WI38 (cell line): ENCODE results near the gene MTREX.

ENCODE experiments used
- H3K4me3 ChIP-seq: 2 replicates; pipeline ENCODE4 v1.5.1; 2011; ENCODE audit warnings: low read depth, mild to moderate bottlenecking, control low read depth, low read length
- TF ChIP-seq, protein P1 (sequence below): IDR thresholded peaks from 2 replicates; pipeline ENCODE4 v1.5.1; 2012; ENCODE audit warnings: low read depth, mild to moderate bottlenecking, control low read depth, low read length

Gene MTREX

DNA sequence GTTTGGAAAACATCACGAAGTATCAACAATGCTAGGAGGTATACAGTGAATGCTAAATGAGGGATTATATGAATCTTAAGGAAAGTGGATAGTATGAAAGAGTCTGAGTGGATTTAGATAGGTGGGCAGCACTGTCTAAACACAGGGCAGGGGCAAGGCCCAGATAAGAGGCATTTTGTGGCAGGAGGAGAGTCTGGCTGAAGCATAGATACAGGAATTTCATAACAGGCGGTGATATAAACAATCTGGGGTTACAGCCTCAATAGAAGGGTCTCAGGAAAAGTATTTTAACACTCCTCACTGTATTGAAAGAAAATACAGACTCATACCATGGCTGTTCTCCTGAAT, 130.0 kb downstream of the MTREX start:
- TF ChIP-seq, protein P1, sequence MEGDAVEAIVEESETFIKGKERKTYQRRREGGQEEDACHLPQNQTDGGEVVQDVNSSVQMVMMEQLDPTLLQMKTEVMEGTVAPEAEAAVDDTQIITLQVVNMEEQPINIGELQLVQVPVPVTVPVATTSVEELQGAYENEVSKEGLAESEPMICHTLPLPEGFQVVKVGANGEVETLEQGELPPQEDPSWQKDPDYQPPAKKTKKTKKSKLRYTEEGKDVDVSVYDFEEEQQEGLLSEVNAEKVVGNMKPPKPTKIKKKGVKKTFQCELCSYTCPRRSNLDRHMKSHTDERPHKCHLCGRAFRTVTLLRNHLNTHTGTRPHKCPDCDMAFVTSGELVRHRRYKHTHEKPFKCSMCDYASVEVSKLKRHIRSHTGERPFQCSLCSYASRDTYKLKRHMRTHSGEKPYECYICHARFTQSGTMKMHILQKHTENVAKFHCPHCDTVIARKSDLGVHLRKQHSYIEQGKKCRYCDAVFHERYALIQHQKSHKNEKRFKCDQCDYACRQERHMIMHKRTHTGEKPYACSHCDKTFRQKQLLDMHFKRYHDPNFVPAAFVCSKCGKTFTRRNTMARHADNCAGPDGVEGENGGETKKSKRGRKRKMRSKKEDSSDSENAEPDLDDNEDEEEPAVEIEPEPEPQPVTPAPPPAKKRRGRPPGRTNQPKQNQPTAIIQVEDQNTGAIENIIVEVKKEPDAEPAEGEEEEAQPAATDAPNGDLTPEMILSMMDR = no peak
- H3K4me3 ChIP-seq = no peak overlapping the region

DNA sequence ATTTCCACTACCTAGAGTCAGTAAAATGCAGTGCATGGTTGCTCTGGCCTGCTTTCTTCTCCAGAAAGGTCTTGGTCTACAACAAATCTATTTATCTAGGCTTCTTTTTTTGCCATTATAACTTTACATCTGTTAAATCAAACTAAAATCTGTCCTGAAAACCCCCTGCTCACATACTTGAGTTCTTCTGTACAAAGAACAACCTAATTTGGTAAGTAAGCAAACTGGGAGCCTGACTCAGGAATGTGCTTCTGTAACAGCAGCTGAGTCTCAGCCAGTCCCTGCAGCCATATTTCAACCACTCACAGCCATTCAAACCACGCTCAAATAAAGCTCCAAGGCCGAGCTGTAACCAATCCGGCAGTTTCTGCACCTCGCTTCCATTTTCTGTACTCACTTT, 131.2 kb downstream of the MTREX start:
- no peak overlapping the region for H3K4me3 ChIP-seq
- TF ChIP-seq, protein P1 = no peak

DNA sequence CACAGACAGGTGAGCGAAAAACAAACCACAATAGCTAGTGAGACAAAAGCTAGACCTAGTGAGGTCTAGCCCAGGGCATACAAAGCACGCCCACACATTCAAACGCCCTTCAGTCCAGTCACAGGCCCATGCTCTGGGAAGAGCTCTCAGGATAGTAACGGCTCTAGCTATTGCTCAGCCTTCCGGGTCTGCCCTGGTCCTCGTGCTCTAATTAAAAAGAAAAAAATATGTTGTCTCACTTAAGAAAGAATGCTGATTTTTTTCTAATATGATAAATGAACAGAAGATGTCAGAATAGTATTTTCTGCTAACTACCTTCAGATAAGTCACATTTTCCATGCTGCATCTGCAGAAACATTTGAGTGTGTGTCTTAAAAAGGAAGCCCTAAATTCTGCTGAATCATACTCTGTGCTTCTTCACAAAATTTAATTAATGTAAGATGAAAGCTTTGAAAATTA, 132.4 kb downstream of the MTREX start:
- TF ChIP-seq, protein P1 = no peak
- no peak overlapping the region for H3K4me3 ChIP-seq

DNA sequence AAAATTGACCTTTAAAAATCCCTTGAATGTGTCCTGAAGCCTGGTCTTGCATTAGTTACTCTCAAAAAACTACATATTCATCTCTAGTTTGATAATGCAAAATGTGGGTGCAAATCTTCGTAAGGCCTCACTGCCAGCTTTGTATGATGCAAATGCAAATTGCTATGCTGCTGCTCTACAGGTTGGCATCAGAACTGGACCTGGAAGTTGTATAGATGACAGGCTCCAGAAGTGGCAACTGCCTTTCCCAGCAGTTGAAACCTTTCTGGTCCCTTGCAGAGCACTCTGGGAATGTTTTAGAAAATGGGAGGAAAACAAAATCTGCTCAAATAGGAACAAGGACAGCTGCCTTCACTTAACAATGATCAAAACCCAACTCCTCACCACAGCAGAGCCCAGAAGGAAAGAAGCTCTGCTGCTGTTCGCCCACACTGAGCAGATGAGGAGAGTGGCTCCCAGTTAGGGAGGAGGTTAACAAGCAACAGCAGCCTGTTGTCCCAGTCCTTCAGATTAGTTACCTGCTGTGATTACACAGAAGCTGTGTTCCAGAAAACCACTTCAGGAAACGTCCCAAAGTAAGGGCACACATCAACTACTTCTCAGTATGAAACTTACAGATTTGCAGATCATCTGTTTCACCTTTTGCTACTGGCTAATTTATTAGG, 133.4 kb downstream of the MTREX start:
- no peak overlapping the region for H3K4me3 ChIP-seq
- TF ChIP-seq, protein P1 = no peak

DNA sequence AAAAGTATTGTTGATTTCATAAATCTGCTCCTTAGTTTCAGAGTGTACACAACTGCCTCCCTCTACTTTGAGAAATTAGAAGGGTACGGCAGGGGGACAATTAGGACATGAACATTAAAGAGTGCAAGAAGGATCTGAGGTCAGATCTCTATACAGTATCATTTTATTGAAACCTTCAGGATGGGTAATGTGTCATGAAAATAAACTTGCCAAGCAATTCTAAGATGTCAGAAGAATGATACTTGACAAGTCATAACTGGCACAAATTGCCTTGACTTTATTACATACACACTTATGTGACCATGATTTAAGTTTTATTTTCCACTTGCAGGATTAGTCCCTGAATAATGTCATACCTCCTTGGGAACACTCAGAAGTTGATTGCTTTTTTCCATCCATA, 134.2 kb downstream of the MTREX start:
- TF ChIP-seq, protein P1 = no peak
- no peak overlapping the region for H3K4me3 ChIP-seq

DNA sequence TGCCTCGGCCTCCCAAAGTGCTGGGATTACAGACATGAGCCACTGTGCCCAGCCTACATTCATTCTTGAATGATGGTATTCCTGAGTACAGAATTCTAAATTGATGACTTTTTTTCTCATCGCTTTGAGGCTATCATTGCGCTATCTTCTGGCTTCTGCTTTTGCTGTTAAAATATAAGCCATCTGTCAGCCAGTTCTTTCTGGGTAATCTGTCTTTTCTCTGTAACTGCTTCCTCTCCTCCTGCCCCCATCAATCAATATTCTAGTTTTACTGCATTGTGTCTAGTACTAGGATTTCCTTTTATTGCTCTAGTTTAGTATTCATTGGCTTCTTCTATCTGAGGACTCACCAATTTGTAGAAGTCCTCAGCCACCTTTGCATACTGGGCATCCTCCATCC, 138.0 kb downstream of the MTREX start:
- no peak overlapping the region for H3K4me3 ChIP-seq
- TF ChIP-seq, protein P1 = no peak

DNA sequence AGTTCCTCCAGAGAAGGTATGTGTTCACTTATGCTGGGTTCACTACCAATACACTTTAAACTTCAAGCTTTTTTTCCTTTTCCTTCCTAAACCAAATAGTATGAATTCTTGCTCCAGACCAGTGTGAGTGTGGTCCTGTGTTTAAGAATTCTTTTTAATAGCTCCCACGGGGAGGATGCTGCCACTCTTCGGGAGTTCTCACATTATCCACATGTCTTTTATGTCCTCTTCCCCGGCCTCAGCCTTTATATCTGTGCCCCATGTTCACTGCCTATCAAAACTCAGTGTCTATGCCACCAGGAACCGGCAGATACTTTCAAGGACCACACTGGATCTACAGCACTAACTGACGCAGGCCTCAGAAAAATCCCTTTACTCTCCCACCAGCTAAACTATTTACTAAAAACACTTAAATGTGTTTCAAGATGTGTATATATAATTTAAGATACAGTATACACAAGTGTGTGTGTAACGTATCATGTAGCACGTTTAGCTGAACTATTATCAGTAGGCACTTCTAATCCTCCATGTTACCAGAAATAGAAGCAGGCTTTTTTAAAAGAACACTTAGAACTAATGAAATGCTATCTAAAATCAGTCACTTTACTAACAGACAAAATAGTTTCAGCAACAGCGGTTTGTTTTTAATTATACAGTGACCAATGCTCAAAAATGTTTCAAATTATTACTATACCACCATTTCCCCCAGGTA, 139.0 kb downstream of the MTREX start:
- TF ChIP-seq, protein P1 = no peak
- no peak overlapping the region for H3K4me3 ChIP-seq
